Trophoblast cell (in vitro differentiated cells and primary cell): Measurements from ENCODE around the gene CYP4F22.
"Not testable (repeated sequence)": the region's sequence is repeated elsewhere in the genome, so short reads cannot be mapped to it uniquely, and the experiment has no call there.

Experiments
- DNase-seq, 2 donors: peaks; one replicate each; pipeline ENCODE4 v3.0.0-alpha.2; 2016
- H2AFZ ChIP-seq: 2 replicates; pipeline ENCODE4 v1.6.1; 2013; ENCODE audit warnings: low read length, moderate library complexity, mild to moderate bottlenecking; ENCODE audit not compliant: insufficient read depth, poor library complexity
- H2AK5ac ChIP-seq: 2 replicates; pipeline ENCODE4 v1.6.1; 2013; ENCODE audit warnings: mild to moderate bottlenecking, low read length
- H2BK120ac ChIP-seq: 2 replicates; pipeline ENCODE4 v1.6.1; 2013; ENCODE audit warnings: low read length, mild to moderate bottlenecking, moderate library complexity; ENCODE audit not compliant: insufficient read depth, poor library complexity
- H2BK12ac ChIP-seq: 2 replicates; pipeline ENCODE4 v1.6.1; 2013; ENCODE audit warnings: mild to moderate bottlenecking, low read length, moderate library complexity
- H2BK5ac ChIP-seq: 2 replicates; pipeline ENCODE4 v1.6.1; 2013; ENCODE audit warnings: low read length, low read depth, moderate library complexity, mild to moderate bottlenecking; ENCODE audit not compliant: poor library complexity
- H3K14ac ChIP-seq: 2 replicates; pipeline ENCODE4 v1.6.1; 2013; ENCODE audit warnings: mild to moderate bottlenecking, low read length
- H3K18ac ChIP-seq: 2 replicates; pipeline ENCODE4 v1.6.1; 2013; ENCODE audit warnings: mild to moderate bottlenecking, low read length
- H3K23ac ChIP-seq: 2 replicates; pipeline ENCODE4 v1.6.1; 2013; ENCODE audit warnings: low read length
- H3K27ac ChIP-seq: 2 replicates; pipeline ENCODE4 v1.5.1; 2013; ENCODE audit warnings: low read depth, mild to moderate bottlenecking, inconsistent platforms, low read length, moderate library complexity
- H3K27me3 ChIP-seq: 2 replicates; pipeline ENCODE4 v1.6.1; 2013; ENCODE audit warnings: inconsistent platforms, mild to moderate bottlenecking, low read length, moderate library complexity; ENCODE audit not compliant: insufficient read depth
- H3K36me3 ChIP-seq, 2 experiments: 1 replicate in 1 of 2; 2 replicates in 1 of 2; pipeline ENCODE4 v1.6.1; 2013; ENCODE audit warnings: low read length in 2 of 2, mild to moderate bottlenecking in 2 of 2, moderate library complexity in 1 of 2; ENCODE audit not compliant: insufficient read depth in 2 of 2, control insufficient read depth in 1 of 2
- H3K4ac ChIP-seq: 2 replicates; pipeline ENCODE4 v1.6.1; 2013; ENCODE audit warnings: low read depth, mild to moderate bottlenecking, low read length, moderate library complexity
- H3K4me1 ChIP-seq, 2 experiments: 1 replicate in 1 of 2; 2 replicates in 1 of 2; pipeline ENCODE4 v1.6.1; 2013; ENCODE audit warnings: low read length in 2 of 2, mild to moderate bottlenecking in 2 of 2, moderate library complexity in 1 of 2; ENCODE audit not compliant: insufficient read depth in 2 of 2, control insufficient read depth in 1 of 2
- H3K4me2 ChIP-seq: 2 replicates; pipeline ENCODE4 v1.6.1; 2013; ENCODE audit warnings: inconsistent platforms, mild to moderate bottlenecking, low read length, moderate library complexity
- H3K4me3 ChIP-seq: 2 replicates; pipeline ENCODE4 v1.5.1; 2013; ENCODE audit warnings: mild to moderate bottlenecking, low read depth, low read length, inconsistent platforms
- H3K79me1 ChIP-seq: one replicate; pipeline ENCODE4 v1.6.1; 2013; ENCODE audit warnings: low read length
- H3K79me2 ChIP-seq: 2 replicates; pipeline ENCODE4 v1.6.1; 2013; ENCODE audit warnings: low read length, mild to moderate bottlenecking; ENCODE audit not compliant: control insufficient read depth, insufficient read depth, poor library complexity
- H3K9ac ChIP-seq: 2 replicates; pipeline ENCODE4 v1.6.1; 2013; ENCODE audit warnings: mild to moderate bottlenecking, low read length
- H3K9me3 ChIP-seq: 2 replicates; pipeline ENCODE4 v1.6.1; 2013; ENCODE audit warnings: low read depth, mild to moderate bottlenecking, control low read depth, inconsistent platforms, low read length; ENCODE audit not compliant: insufficient read depth
- H4K12ac ChIP-seq: 2 replicates; pipeline ENCODE4 v1.6.1; 2013; ENCODE audit warnings: low read depth, mild to moderate bottlenecking, low read length, moderate library complexity
- H4K8ac ChIP-seq: 2 replicates; pipeline ENCODE4 v1.6.1; 2013; ENCODE audit warnings: low read depth, mild to moderate bottlenecking, low read length, moderate library complexity
- H4K91ac ChIP-seq: one replicate; pipeline ENCODE4 v1.6.1; 2013; ENCODE audit warnings: low read depth, mild to moderate bottlenecking, low read length, moderate library complexity
- WGBS: extraction: QIAGEN DNeasy Blood & Tissue Kit; methylation state at CpG from one replicate; pipeline ENCODE4 v1.1.7; 2013; ENCODE audit warnings: missing lambda C conversion rate; ENCODE audit not compliant: insufficient read length, insufficient coverage; ENCODE audit errors: extremely low coverage; 5-methylcytosine and 5-hydroxymethylcytosine counted together

Gene CYP4F22

DNA sequence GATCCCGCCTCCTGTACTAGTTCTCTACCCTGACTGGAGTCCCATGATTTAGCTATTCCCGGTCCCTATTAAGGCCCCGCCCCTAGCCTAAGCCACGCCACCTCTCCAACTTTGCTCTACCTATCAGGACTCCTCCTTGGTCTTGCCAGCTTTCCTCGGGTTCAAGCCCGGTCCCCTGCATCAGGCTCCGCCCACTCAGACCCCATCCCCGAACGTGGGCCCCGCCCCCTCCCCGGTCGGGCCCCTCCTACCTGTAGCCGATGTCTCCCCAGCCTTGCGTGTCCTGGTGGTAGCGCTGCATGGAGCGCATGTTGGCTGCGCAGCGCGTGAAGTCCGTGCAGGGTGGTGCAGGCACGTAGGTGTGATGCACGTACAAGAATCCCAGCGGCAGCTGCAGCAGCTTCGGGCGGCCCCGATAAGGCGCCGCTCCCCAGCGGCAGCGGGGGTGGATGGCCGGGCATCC lies 36.7 kb upstream of the CYP4F22 start:
- no peaks in the 10 kb centered on the region for H3K79me2 ChIP-seq
- H4K91ac ChIP-seq: no peak overlapping the region
- no peak overlapping the region for H2AK5ac ChIP-seq
- peaks cover 17% of the 10 kb centered on the region for H3K27me3 ChIP-seq
- no peak overlapping the region for H2BK5ac ChIP-seq
- no peak overlapping the region for H3K9ac ChIP-seq
- H4K8ac ChIP-seq: no peak overlapping the region
- no peaks in the 10 kb centered on the region for H3K4me1 ChIP-seq
- H3K36me3 ChIP-seq: no peaks in the 10 kb centered on the region
- H3K79me1 ChIP-seq: no peaks in the 10 kb centered on the region
- no peak overlapping the region for H4K12ac ChIP-seq
- peaks cover 26% of the 10 kb centered on the region for H3K9me3 ChIP-seq
- no peak overlapping the region for H3K23ac ChIP-seq
- DNase-seq: no peak
- H3K4me3 ChIP-seq: no peak overlapping the region
- H3K4me2 ChIP-seq: no peak overlapping the region
- H2BK120ac ChIP-seq: no peak overlapping the region
- no CpG with 5 or more reads among the region's 31 CpGs for WGBS
- no peak overlapping the region for H3K18ac ChIP-seq
- no peak overlapping the region for H2AFZ ChIP-seq
- no peak overlapping the region for H3K27ac ChIP-seq
- no peak overlapping the region for H2BK12ac ChIP-seq
- H3K4ac ChIP-seq: no peak overlapping the region
- H3K14ac ChIP-seq: no peak overlapping the region

DNA sequence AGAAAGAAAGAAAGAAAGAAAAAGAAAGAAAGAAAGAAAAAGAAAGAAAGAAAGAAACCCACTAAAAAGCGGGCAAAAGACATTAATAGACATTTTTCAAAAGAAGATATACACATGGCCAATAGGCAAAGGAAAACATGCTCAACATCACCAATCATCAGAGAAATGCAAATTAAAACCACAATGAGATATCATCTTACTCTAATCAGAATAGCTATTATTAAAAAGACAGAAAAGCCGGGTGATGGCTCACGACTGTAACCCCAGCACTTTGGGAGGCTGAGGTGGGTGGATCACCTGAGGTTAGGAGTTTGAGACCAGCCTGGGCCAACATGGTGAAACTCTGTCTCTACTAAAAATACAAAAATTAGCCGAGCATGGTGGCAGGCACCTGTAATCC lies 34.5 kb upstream of the CYP4F22 start:
- not testable (repeated sequence) for H2AK5ac ChIP-seq, H3K79me1 ChIP-seq, H3K79me2 ChIP-seq, H3K4me2 ChIP-seq, H3K27ac ChIP-seq, H3K4ac ChIP-seq, H3K4me1 ChIP-seq, H2BK120ac ChIP-seq, H2BK5ac ChIP-seq, DNase-seq, H3K4me3 ChIP-seq, H4K91ac ChIP-seq, H4K12ac ChIP-seq, H3K36me3 ChIP-seq, H4K8ac ChIP-seq, H2BK12ac ChIP-seq, H3K23ac ChIP-seq, H3K18ac ChIP-seq, H2AFZ ChIP-seq, H3K9ac ChIP-seq, H3K14ac ChIP-seq
- no CpG with 5 or more reads among the region's 4 CpGs for WGBS
- peaks cover 26% of the 10 kb centered on the region for H3K9me3 ChIP-seq
- H3K27me3 ChIP-seq: peaks cover 11% of the 10 kb centered on the region

DNA sequence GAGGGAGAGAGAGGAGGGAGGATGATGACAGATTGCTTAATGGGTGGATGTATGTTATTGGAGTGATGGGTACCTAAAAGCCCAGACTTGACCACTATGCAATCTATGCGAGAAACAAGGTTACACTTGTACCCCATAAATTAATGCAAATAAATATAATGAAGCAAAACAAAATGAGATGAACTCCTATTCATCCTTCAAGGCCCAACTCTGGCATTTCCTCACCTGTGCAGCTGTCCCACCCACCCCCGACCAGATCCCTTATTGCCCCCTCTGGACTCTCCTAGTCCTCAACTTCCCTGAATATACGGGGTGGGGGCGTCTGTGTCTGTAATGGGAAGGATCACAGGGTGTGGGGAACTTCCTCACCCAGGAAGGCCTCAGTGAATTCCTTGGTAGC lies 33.2 kb upstream of the CYP4F22 start:
- no peak for DNase-seq
- Histone ChIP-seq H3K27ac (no peak overlapping the region), H3K23ac (no peak overlapping the region), H2AK5ac (no peak overlapping the region), H2BK120ac (no peak overlapping the region), H4K8ac (no peak overlapping the region), H4K91ac (no peak overlapping the region), H3K4ac (no peak overlapping the region), H3K14ac (no peak overlapping the region), H3K4me2 (no peak overlapping the region), H2BK12ac (no peak overlapping the region), H3K4me3 (no peak overlapping the region), H3K79me1 (no peaks in the 10 kb centered on the region), H3K9me3 (peaks cover 29% of the 10 kb centered on the region), H2AFZ (no peak overlapping the region), H4K12ac (no peak overlapping the region), H3K18ac (no peak overlapping the region), H2BK5ac (no peak overlapping the region), H3K79me2 (no peaks in the 10 kb centered on the region), H3K4me1 (no peaks in the 10 kb centered on the region), H3K36me3 (no peaks in the 10 kb centered on the region), H3K9ac (no peak overlapping the region), H3K27me3 (no peaks in the 10 kb centered on the region)
- WGBS: no CpG with 5 or more reads among the region's 4 CpGs

DNA sequence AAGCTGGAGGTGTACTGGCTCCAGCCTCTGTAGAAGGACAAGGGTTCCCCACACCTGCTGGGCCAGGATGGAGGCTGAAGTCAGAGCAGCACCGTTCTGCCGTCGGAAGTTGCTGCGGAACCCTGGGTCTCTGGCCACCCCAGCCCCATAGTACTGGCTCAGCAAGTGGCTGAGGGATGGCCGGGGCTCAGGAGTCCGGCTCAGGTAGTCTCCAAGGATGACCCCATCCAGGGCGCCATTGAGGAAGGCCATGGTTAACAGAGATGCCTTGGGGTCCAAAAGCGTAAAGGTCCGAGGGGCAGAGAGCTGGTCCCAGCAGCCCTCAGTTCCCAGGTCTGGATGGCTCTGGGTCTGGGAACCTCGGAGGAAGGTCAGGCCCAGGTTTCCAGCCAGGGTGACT lies 32.7 kb upstream of the CYP4F22 start:
- no peak for DNase-seq
- Histone ChIP-seq H4K91ac (no peak overlapping the region), H4K12ac (no peak overlapping the region), H3K79me2 (no peaks in the 10 kb centered on the region), H3K4me1 (no peaks in the 10 kb centered on the region), H4K8ac (no peak overlapping the region), H3K18ac (no peak overlapping the region), H2AK5ac (no peak overlapping the region), H3K14ac (no peak overlapping the region), H2BK5ac (no peak overlapping the region), H3K27ac (no peak overlapping the region), H3K23ac (no peak overlapping the region), H3K4me2 (no peak overlapping the region), H3K9ac (no peak overlapping the region), H2BK120ac (no peak overlapping the region), H3K27me3 (no peaks in the 10 kb centered on the region), H3K36me3 (no peaks in the 10 kb centered on the region), H3K4me3 (no peak overlapping the region), H3K79me1 (no peaks in the 10 kb centered on the region), H2AFZ (no peak overlapping the region), H3K4ac (no peak overlapping the region), H3K9me3 (peaks cover 32% of the 10 kb centered on the region), H2BK12ac (no peak overlapping the region)
- WGBS: no CpG with 5 or more reads among the region's 10 CpGs
